ENCODE data around the gene COBL. TPM values are rescaled to one million over a fixed set of nuclear protein-coding genes. Genes with fewer than 3 reads are reported as not detected.

The COBL gene
- total RNA-seq, 1 donor from 2014 or later = 25.7 TPM

GRCh38 chr7:51219261-51219988 lies 97.2 kb downstream of the COBL start:
- Mint-ChIP-seq H3K9me3 (no peaks in the 10 kb centered on the region), H3K27ac (no peak overlapping the region), H3K4me1 (ENCODE audit: unreplicated experiment) (no peaks in the 10 kb centered on the region), H3K27me3 (no peaks in the 10 kb centered on the region), H3K4me3 (no peak overlapping the region), H3K36me3 (no peaks in the 10 kb centered on the region)
- no peak for DNase-seq (ENCODE audit: extremely low spot score, unreplicated experiment)
- TF ChIP-seq, protein P1, sequence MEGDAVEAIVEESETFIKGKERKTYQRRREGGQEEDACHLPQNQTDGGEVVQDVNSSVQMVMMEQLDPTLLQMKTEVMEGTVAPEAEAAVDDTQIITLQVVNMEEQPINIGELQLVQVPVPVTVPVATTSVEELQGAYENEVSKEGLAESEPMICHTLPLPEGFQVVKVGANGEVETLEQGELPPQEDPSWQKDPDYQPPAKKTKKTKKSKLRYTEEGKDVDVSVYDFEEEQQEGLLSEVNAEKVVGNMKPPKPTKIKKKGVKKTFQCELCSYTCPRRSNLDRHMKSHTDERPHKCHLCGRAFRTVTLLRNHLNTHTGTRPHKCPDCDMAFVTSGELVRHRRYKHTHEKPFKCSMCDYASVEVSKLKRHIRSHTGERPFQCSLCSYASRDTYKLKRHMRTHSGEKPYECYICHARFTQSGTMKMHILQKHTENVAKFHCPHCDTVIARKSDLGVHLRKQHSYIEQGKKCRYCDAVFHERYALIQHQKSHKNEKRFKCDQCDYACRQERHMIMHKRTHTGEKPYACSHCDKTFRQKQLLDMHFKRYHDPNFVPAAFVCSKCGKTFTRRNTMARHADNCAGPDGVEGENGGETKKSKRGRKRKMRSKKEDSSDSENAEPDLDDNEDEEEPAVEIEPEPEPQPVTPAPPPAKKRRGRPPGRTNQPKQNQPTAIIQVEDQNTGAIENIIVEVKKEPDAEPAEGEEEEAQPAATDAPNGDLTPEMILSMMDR (conservative IDR thresholded peaks at IDR 0.05) = no peak

DNA sequence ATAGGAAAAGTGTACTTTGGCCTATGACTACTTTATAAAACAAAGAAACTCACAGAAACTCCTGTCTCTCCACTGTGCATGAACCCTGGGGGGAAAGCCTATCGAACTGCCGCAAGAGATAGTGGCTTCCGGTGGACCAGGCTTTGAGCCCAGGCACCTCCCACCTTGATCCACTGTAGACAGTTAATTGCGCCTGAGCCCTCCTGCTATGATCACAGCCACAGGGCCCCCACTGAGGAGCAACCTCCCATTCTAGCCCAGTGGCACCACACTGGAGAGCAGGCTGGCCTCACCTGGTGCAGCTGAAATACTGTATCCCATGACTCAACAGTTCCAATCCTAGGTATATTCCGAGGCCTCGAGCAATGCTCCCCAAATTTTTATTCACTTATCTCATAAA lies 98.8 kb downstream of the COBL start:
- H3K27me3 Mint-ChIP-seq = no peaks in the 10 kb centered on the region
- DNase-seq (ENCODE audit: extremely low spot score, unreplicated experiment) = no peak
- H3K9me3 Mint-ChIP-seq = no peaks in the 10 kb centered on the region
- no peaks in the 10 kb centered on the region for H3K36me3 Mint-ChIP-seq
- TF ChIP-seq, protein P1 (conservative IDR thresholded peaks at IDR 0.05) = no peak
- no peaks in the 10 kb centered on the region for H3K4me1 Mint-ChIP-seq (ENCODE audit: unreplicated experiment)
- H3K27ac Mint-ChIP-seq = no peak overlapping the region
- H3K4me3 Mint-ChIP-seq = no peak overlapping the region

DNA sequence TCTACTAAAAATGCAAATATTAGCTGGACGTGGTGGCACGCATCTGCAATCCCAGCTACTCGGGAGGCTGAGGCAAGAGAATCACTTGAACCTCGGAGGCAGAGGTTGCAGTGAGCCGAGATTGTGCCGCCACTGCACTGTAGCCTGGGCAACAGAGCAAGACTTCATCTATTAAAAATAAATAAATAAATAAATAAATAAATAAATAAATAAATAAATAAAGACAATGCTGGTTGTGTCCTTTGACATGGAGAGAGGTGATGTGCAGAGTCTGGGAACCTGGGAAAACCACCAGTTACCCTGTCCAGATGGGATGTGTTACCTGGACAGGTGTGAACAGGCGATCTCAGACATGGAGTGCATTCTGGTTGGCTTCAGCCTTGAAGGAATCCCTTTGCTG lies 102.5 kb downstream of the COBL start:
- no peak for DNase-seq (ENCODE audit: extremely low spot score, unreplicated experiment)
- no peaks in the 10 kb centered on the region for H3K36me3 Mint-ChIP-seq
- no peaks in the 10 kb centered on the region for H3K4me1 Mint-ChIP-seq (ENCODE audit: unreplicated experiment)
- no peak overlapping the region for H3K4me3 Mint-ChIP-seq
- H3K9me3 Mint-ChIP-seq = no peaks in the 10 kb centered on the region
- no peak overlapping the region for H3K27ac Mint-ChIP-seq
- TF ChIP-seq, protein P1 (conservative IDR thresholded peaks at IDR 0.05) = no peak
- H3K27me3 Mint-ChIP-seq = no peaks in the 10 kb centered on the region

DNA sequence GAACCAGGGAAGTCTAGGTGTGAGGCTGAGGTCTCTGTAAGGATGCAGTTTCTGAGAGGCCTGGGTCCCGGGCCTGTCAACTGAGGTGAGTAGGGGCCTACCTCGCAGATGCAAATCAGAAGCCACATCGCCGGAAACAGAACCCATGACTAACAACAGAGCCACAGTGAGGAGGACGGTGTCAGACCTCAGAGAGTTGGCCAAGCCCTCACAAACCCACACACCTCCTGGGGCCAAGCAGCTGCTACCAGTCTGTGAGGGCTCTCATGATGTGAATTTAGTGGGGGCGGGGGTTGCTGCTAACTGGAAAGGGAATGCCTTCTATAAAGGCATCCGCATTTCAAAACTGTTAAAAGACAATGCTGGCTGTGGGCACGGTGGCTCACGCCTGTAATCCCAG lies 103.0 kb downstream of the COBL start:
- no peak overlapping the region for H3K4me3 Mint-ChIP-seq
- H3K4me1 Mint-ChIP-seq (ENCODE audit: unreplicated experiment) = no peaks in the 10 kb centered on the region
- H3K27me3 Mint-ChIP-seq = no peaks in the 10 kb centered on the region
- H3K36me3 Mint-ChIP-seq = no peaks in the 10 kb centered on the region
- H3K9me3 Mint-ChIP-seq = no peaks in the 10 kb centered on the region
- no peak overlapping the region for H3K27ac Mint-ChIP-seq
- TF ChIP-seq, protein P1 (conservative IDR thresholded peaks at IDR 0.05) = no peak
- DNase-seq (ENCODE audit: extremely low spot score, unreplicated experiment) = no peak

DNA sequence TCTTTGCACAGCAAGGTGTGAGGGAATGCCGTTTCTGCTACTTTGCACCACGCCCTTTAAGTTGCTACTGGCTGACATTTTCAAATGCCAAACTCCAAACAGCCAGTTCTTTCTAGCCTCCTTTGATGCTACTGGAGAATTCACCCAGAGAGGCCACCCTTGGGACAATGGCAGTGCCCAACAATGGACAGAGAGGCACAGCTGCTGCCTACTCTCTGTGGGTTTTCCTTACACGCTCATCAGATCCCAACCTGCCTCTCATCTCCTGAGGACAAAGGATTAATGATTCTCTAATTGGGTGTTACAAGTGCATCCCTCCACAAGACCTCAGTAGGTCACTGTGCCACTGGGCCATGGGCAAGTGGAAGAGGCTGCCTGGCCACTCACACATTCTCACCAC lies 105.8 kb downstream of the COBL start:
- peaks cover 6% of the 10 kb centered on the region for H3K36me3 Mint-ChIP-seq
- TF ChIP-seq, protein P1 (conservative IDR thresholded peaks at IDR 0.05) = no peak
- DNase-seq (ENCODE audit: extremely low spot score, unreplicated experiment) = no peak
- H3K9me3 Mint-ChIP-seq = no peaks in the 10 kb centered on the region
- H3K27me3 Mint-ChIP-seq = no peaks in the 10 kb centered on the region
- H3K27ac Mint-ChIP-seq = peak overlapping the region; percentile 70
- H3K4me1 Mint-ChIP-seq (ENCODE audit: unreplicated experiment) = no peaks in the 10 kb centered on the region
- H3K4me3 Mint-ChIP-seq = no peak overlapping the region

All from type B pancreatic cell (in vitro differentiated cells).